Neural progenitor cell (in vitro differentiated cells): Measurements from ENCODE around the gene GRAMD4. TPM values are rescaled to one million over a fixed set of nuclear protein-coding genes. Genes with fewer than 3 reads are reported as not detected.
A peak's percentile ranks its signal among the peaks of the same experiment; 100 is the strongest.

Source experiments
- DNase-seq: peaks from one replicate; pipeline ENCODE4 v3.0.0-alpha.2; 2016; ENCODE audit warnings: low spot score
- H2AFZ ChIP-seq: fragments of 200-600 bp; sonication (generic); replicated peaks from 2 replicates; pipeline ENCODE4 v1.6.1; 2016; ENCODE audit warnings: antibody characterized with exemption
- H3F3A ChIP-seq: fragments of 200-600 bp; sonication (generic); 2 replicates; pipeline ENCODE4 v1.6.1; 2016; ENCODE audit warnings: antibody characterized with exemption, low read depth
- H3K27ac ChIP-seq: fragments of 200-600 bp; sonication (generic); 2 replicates; pipeline ENCODE4 v1.5.1; 2016; ENCODE audit warnings: mild to moderate bottlenecking
- H3K27me3 ChIP-seq: fragments of 200-600 bp; sonication (generic); 2 replicates; pipeline ENCODE4 v1.6.1; 2016; ENCODE audit warnings: mild to moderate bottlenecking, moderate library complexity
- H3K36me3 ChIP-seq: fragments of 200-600 bp; sonication (generic); 2 replicates; pipeline ENCODE4 v1.5.1; 2016
- H3K4me1 ChIP-seq: fragments of 200-600 bp; sonication (generic); 2 replicates; pipeline ENCODE4 v1.6.1; 2016; ENCODE audit warnings: mixed run types
- H3K4me2 ChIP-seq: fragments of 200-600 bp; sonication (generic); 2 replicates; pipeline ENCODE4 v1.6.1; 2016
- H3K4me3 ChIP-seq: fragments of 200-600 bp; sonication (generic); 2 replicates; pipeline ENCODE4 v1.5.1; 2016
- H3K79me2 ChIP-seq: fragments of 200-600 bp; sonication (generic); 2 replicates; pipeline ENCODE4 v1.6.1; 2016; ENCODE audit warnings: low read depth
- H3K9ac ChIP-seq: fragments of 200-600 bp; sonication (generic); 2 replicates; pipeline ENCODE4 v1.6.1; 2016
- H3K9me3 ChIP-seq: fragments of 200-600 bp; sonication (generic); 2 replicates; pipeline ENCODE4 v1.5.1; 2016; ENCODE audit warnings: low read depth
- H4K20me1 ChIP-seq: fragments of 200-600 bp; sonication (generic); 2 replicates; pipeline ENCODE4 v1.6.1; 2016; ENCODE audit warnings: low read depth
- H3K27ac Mint-ChIP-seq: 3 replicates; pipeline ENCODE4 v1.8.0; 2021; ENCODE audit warnings: mixed read lengths
- H3K27me3 Mint-ChIP-seq: 2 replicates; pipeline ENCODE4 v1.8.0; 2022; ENCODE audit warnings: low read depth, mild to moderate bottlenecking, inconsistent platforms, moderate library complexity, mixed read lengths; ENCODE audit not compliant: insufficient read depth
- H3K36me3 Mint-ChIP-seq: 3 replicates; pipeline ENCODE4 v1.8.0; 2021; ENCODE audit warnings: mixed read lengths
- H3K4me1 Mint-ChIP-seq: 3 replicates; pipeline ENCODE4 v1.8.0; 2021; ENCODE audit warnings: mixed read lengths
- H3K4me3 Mint-ChIP-seq: 3 replicates; pipeline ENCODE4 v1.8.0; 2021; ENCODE audit warnings: mild to moderate bottlenecking, moderate library complexity, mixed read lengths
- H3K9me3 Mint-ChIP-seq: 3 replicates; pipeline ENCODE4 v1.8.0; 2020; ENCODE audit warnings: mixed read lengths
- EZH2 ChIP-seq: fragments of 200-600 bp; sonication (generic); IDR thresholded peaks from 2 replicates; pipeline ENCODE4 v1.6.1; 2017; ENCODE audit warnings: antibody characterized with exemption, mild to moderate bottlenecking, moderate library complexity
- EZH2phosphoT487 ChIP-seq: fragments of 200-600 bp; sonication (generic); IDR thresholded peaks from 2 replicates; pipeline ENCODE4 v1.6.1; 2017; ENCODE audit warnings: antibody characterized with exemption
- total RNA-seq: library from RNA; depleted of rRNA; stranded (reverse); fragments of >200 nt; gene quantifications from 2 replicates; pipeline ENCODE4 v1.2.3, GENCODE V29; 2015; ENCODE audit warnings: low replicate concordance
- TF ChIP-seq, protein P1 (sequence below): fragments of 200-600 bp; sonication (generic); IDR thresholded peaks from 2 replicates; pipeline ENCODE4 v1.5.1; 2017; ENCODE audit warnings: antibody characterized with exemption, mild to moderate bottlenecking

Gene GRAMD4
- total RNA-seq, 1 donor from 2014 or later, result 32.2 TPM

DNA sequence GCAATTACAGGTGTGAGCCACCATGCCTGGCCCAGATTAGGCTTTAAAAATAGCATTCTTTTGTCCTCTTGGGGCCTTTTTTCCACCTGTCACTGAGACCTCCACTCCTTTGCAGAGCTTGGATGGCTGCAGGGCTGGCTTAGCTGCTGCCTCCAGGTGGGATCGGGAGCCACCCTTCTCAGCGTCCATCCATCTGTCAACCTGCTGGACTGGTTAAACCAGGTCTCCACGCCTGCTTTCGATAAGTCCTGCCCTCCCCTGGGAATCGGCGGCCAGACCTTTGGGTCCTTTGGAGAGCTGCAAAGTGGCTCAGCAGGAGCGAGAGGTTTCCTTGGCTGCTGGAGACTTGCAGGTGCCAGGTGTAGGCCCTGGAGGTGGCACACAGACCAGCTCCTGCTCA, 23.4 kb upstream of the GRAMD4 start:
- no peak overlapping the region for H3K4me3 ChIP-seq
- Mint-ChIP-seq H3K4me1 (peaks cover 22% of the 10 kb centered on the region), H3K36me3 (no peaks in the 10 kb centered on the region), H3K27ac (no peak overlapping the region), H3K27me3 (peaks cover 2% of the 10 kb centered on the region), H3K4me3 (no peak overlapping the region), H3K9me3 (no peaks in the 10 kb centered on the region)
- H3K4me2 ChIP-seq, result no peak overlapping the region
- H3K4me1 ChIP-seq, result no peaks in the 10 kb centered on the region
- TF ChIP-seq EZH2phosphoT487, result no peak
- TF ChIP-seq EZH2, result no peak
- TF ChIP-seq, protein P1, sequence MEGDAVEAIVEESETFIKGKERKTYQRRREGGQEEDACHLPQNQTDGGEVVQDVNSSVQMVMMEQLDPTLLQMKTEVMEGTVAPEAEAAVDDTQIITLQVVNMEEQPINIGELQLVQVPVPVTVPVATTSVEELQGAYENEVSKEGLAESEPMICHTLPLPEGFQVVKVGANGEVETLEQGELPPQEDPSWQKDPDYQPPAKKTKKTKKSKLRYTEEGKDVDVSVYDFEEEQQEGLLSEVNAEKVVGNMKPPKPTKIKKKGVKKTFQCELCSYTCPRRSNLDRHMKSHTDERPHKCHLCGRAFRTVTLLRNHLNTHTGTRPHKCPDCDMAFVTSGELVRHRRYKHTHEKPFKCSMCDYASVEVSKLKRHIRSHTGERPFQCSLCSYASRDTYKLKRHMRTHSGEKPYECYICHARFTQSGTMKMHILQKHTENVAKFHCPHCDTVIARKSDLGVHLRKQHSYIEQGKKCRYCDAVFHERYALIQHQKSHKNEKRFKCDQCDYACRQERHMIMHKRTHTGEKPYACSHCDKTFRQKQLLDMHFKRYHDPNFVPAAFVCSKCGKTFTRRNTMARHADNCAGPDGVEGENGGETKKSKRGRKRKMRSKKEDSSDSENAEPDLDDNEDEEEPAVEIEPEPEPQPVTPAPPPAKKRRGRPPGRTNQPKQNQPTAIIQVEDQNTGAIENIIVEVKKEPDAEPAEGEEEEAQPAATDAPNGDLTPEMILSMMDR, result no peak
- H3K27ac ChIP-seq, result no peak overlapping the region
- H3K79me2 ChIP-seq, result no peaks in the 10 kb centered on the region
- peaks cover 11% of the 10 kb centered on the region for H4K20me1 ChIP-seq
- no peak for DNase-seq
- no peaks in the 10 kb centered on the region for H3K9me3 ChIP-seq
- no peaks in the 10 kb centered on the region for H3K27me3 ChIP-seq
- H3F3A ChIP-seq, result no peaks in the 10 kb centered on the region
- no peak overlapping the region for H2AFZ ChIP-seq
- no peak overlapping the region for H3K9ac ChIP-seq
- H3K36me3 ChIP-seq, result no peaks in the 10 kb centered on the region

DNA sequence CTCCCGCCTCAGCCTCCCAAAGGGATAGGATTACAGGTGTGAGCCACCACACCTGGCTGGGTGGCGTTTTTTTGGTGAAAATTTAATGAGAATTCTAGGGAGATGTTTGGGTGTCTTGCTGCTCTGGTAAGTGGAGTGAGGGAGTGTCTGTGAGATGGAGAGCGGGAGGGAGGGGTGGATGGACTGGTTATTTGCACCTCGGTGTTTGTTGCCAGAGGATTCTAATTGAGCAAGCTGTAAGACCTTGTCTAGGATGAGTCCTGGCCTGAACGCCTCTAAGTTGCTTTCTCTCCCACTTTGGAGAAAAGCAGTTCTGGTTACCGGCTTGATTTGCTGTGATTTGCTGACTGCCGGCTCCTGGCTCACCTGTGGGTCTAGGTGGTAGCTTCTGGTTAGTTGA, 22.0 kb upstream of the GRAMD4 start:
- Mint-ChIP-seq H3K9me3 (no peaks in the 10 kb centered on the region), H3K27ac (peak overlapping the region; percentile 60), H3K27me3 (peaks cover 4% of the 10 kb centered on the region), H3K36me3 (no peaks in the 10 kb centered on the region), H3K4me1 (peaks cover 14% of the 10 kb centered on the region), H3K4me3 (no peak overlapping the region)
- no peaks in the 10 kb centered on the region for H3K36me3 ChIP-seq
- no peak overlapping the region for H3K27ac ChIP-seq
- H3K9ac ChIP-seq, result no peak overlapping the region
- H3K27me3 ChIP-seq, result no peaks in the 10 kb centered on the region
- no peak for DNase-seq
- H3K79me2 ChIP-seq, result no peaks in the 10 kb centered on the region
- no peak overlapping the region for H3K4me3 ChIP-seq
- H4K20me1 ChIP-seq, result peaks cover 3% of the 10 kb centered on the region
- H2AFZ ChIP-seq, result no peak overlapping the region
- no peaks in the 10 kb centered on the region for H3K4me1 ChIP-seq
- H3K9me3 ChIP-seq, result no peaks in the 10 kb centered on the region
- H3K4me2 ChIP-seq, result no peak overlapping the region
- H3F3A ChIP-seq, result no peaks in the 10 kb centered on the region
- TF ChIP-seq EZH2phosphoT487, result no peak
- TF ChIP-seq, protein P1, result no peak
- no peak for TF ChIP-seq EZH2

DNA sequence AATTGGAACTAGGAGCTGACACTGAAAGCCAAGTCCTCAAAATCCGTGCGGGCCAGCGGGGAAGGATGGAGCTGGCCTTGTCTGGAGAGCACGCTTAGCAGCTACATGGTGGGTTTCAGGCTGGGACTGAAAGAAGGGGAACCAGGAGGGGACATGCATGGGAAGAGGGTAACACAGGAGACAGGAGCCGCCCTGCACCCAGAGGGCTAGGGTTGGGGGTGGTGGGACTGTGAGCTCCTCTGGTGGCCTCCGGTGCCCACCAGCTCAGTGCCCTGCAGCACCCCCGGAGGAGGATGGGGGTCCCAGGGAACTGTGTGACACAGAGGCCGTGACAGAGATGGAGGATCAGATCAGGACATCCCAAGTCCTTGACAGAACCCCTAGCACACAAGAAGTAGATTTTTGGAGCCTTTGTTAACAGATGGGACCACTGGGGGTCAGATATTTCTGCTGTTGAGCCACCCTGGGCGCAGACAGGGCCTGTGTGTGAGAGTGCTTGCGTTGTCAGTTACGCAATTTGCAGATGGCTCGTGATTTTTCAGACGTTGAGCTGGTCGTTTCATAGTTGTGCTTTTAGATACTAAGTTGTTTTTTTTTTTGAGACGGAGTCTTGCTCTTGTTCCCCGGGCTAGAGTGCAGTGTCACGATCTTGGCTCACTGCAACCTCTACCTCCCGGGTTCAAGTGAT, 21.3 kb upstream of the GRAMD4 start:
- TF ChIP-seq, protein P1, result no peak
- TF ChIP-seq EZH2phosphoT487, result no peak
- no peak for TF ChIP-seq EZH2
- peaks cover 1% of the 10 kb centered on the region for H3K36me3 Mint-ChIP-seq

More for the DNA sequence above, 21.3 kb upstream of the GRAMD4 start:
- Mint-ChIP-seq H3K4me1 (peaks cover 17% of the 10 kb centered on the region), H3K9me3 (no peaks in the 10 kb centered on the region), H3K4me3 (no peak overlapping the region), H3K27ac (peak overlapping the region; percentile 60), H3K27me3 (peaks cover 4% of the 10 kb centered on the region)
- H3K27me3 ChIP-seq, result no peaks in the 10 kb centered on the region
- H3K36me3 ChIP-seq, result no peaks in the 10 kb centered on the region
- no peak overlapping the region for H3K4me2 ChIP-seq
- H3K9me3 ChIP-seq, result no peaks in the 10 kb centered on the region
- H3K27ac ChIP-seq, result no peak overlapping the region
- H2AFZ ChIP-seq, result no peak overlapping the region
- H4K20me1 ChIP-seq, result peaks cover 3% of the 10 kb centered on the region
- no peaks in the 10 kb centered on the region for H3K79me2 ChIP-seq
- no peak for DNase-seq
- H3K9ac ChIP-seq, result no peak overlapping the region
- H3K4me3 ChIP-seq, result no peak overlapping the region
- no peaks in the 10 kb centered on the region for H3K4me1 ChIP-seq
- H3F3A ChIP-seq, result no peaks in the 10 kb centered on the region
